WTC11 (cell line): ENCODE measurements around the gene CPNE6. TPM values are rescaled to one million over a fixed set of nuclear protein-coding genes. Genes with fewer than 3 reads are reported as not detected.
"Not testable (repeated sequence)": the region's sequence is repeated elsewhere in the genome, so short reads cannot be mapped to it uniquely, and the experiment has no call there.

ENCODE experiments used
- ATAC-seq: fragments of 200-7000 bp; cut with Tn5 transposase; 2 replicates; pipeline ENCODE4 v1.10.0; 2021; ENCODE audit warnings: mild to moderate bottlenecking, moderate library complexity
- CTCF ChIA-PET: fragments of 300-600 bp; sonication (Branson Sonifier 250); formaldehyde crosslinking; loops from one replicate; lab custom pipeline; 2021; ENCODE audit warnings: antibody characterized with exemption; lab: Charles Lee
- POLR2A ChIA-PET: fragments of 350-600 bp; sonication (Branson Sonifier 250); formaldehyde crosslinking; loops from one replicate; lab custom pipeline; 2021; ENCODE audit warnings: antibody characterized with exemption; lab: Charles Lee
- DNase-seq: peaks from one replicate; pipeline ENCODE4 v3.0.0; 2021; ENCODE audit warnings: low spot score
- H3K27ac Mint-ChIP-seq: 2 replicates; pipeline ENCODE4 v1.8.0; 2021; ENCODE audit warnings: mixed read lengths
- H3K27me3 Mint-ChIP-seq: 2 replicates; pipeline ENCODE4 v1.8.0; 2021; ENCODE audit warnings: low read depth, mild to moderate bottlenecking, moderate library complexity, mixed read lengths
- H3K36me3 Mint-ChIP-seq: 2 replicates; pipeline ENCODE4 v1.8.0; 2021; ENCODE audit warnings: mixed read lengths
- H3K4me1 Mint-ChIP-seq: 2 replicates; pipeline ENCODE4 v1.8.0; 2022; ENCODE audit warnings: mixed read lengths
- H3K4me3 Mint-ChIP-seq: 2 replicates; pipeline ENCODE4 v1.8.0; 2021; ENCODE audit warnings: mild to moderate bottlenecking, moderate library complexity, mixed read lengths
- H3K9me3 Mint-ChIP-seq: 2 replicates; pipeline ENCODE4 v1.8.0; 2021; ENCODE audit warnings: mixed read lengths
- ATF3 ChIP-seq: sonication (generic); formaldehyde crosslinking; conservative IDR thresholded peaks from 2 replicates; pipeline ENCODE4 v1.8.1; 2022; ENCODE audit warnings: mild to moderate bottlenecking, missing genetic modification reagents
- CREM ChIP-seq: sonication (generic); formaldehyde crosslinking; IDR thresholded peaks from 2 replicates; pipeline ENCODE4 v1.8.1; 2022; ENCODE audit warnings: mild to moderate bottlenecking, missing genetic modification reagents, moderate library complexity
- GABPB1 ChIP-seq: sonication (generic); formaldehyde crosslinking; IDR thresholded peaks from 2 replicates; pipeline ENCODE4 v1.8.1; 2023; ENCODE audit warnings: mild to moderate bottlenecking, missing genetic modification reagents
- HMGA2 ChIP-seq: fragments of 250-450 bp; sonication (Bioruptor Pico); IDR thresholded peaks from 2 replicates; pipeline ENCODE4 v1.4.0; 2021; ENCODE audit warnings: mild to moderate bottlenecking, moderate library complexity
- IRF1 ChIP-seq: sonication (generic); formaldehyde crosslinking; IDR thresholded peaks from 2 replicates; pipeline ENCODE4 v1.8.0; 2023; ENCODE audit warnings: missing genetic modification reagents
- JAZF1 ChIP-seq: fragments of 250-450 bp; sonication (Bioruptor Pico); IDR thresholded peaks from 2 replicates; pipeline ENCODE4 v1.9.0; 2021; ENCODE audit warnings: moderate library complexity, mild to moderate bottlenecking, inconsistent platforms
- KAT7 ChIP-seq: sonication (generic); formaldehyde crosslinking; IDR thresholded peaks from 2 replicates; pipeline ENCODE4 v1.8.1; 2023; ENCODE audit warnings: missing genetic modification reagents, mild to moderate bottlenecking, borderline replicate concordance
- MAX ChIP-seq: sonication (generic); formaldehyde crosslinking; IDR thresholded peaks from 2 replicates; pipeline ENCODE4 v1.8.0; 2022; ENCODE audit warnings: mild to moderate bottlenecking, missing genetic modification reagents
- MYBL2 ChIP-seq: sonication (generic); formaldehyde crosslinking; IDR thresholded peaks from 2 replicates; pipeline ENCODE4 v1.8.1; 2023; ENCODE audit warnings: mild to moderate bottlenecking, moderate library complexity, missing genetic modification reagents
- NFYB ChIP-seq: sonication (generic); formaldehyde crosslinking; conservative IDR thresholded peaks from 2 replicates; pipeline ENCODE4 v1.8.0; 2022; ENCODE audit warnings: low read depth, missing genetic modification reagents
- PRDM15 ChIP-seq: sonication (generic); formaldehyde crosslinking; IDR thresholded peaks from 2 replicates; pipeline ENCODE4 v1.8.0; 2022; ENCODE audit warnings: missing genetic modification reagents
- RELA ChIP-seq: sonication (generic); formaldehyde crosslinking; IDR thresholded peaks from 2 replicates; pipeline ENCODE4 v1.8.1; 2022; ENCODE audit warnings: missing genetic modification reagents, mild to moderate bottlenecking, borderline replicate concordance
- SP1 ChIP-seq: sonication (generic); formaldehyde crosslinking; conservative IDR thresholded peaks from 2 replicates; pipeline ENCODE4 v1.8.1; 2022; ENCODE audit warnings: missing genetic modification reagents
- STAT6 ChIP-seq: sonication (generic); formaldehyde crosslinking; conservative IDR thresholded peaks from 2 replicates; pipeline ENCODE4 v1.8.1; 2023; ENCODE audit warnings: mild to moderate bottlenecking, low read depth, missing genetic modification reagents, moderate library complexity
- TEAD1 ChIP-seq: sonication (generic); formaldehyde crosslinking; IDR thresholded peaks from 2 replicates; pipeline ENCODE4 v1.8.0; 2022; ENCODE audit warnings: mild to moderate bottlenecking, missing genetic modification reagents
- ZNF219 ChIP-seq: sonication (generic); formaldehyde crosslinking; IDR thresholded peaks from 2 replicates; pipeline ENCODE4 v1.8.0; 2023; ENCODE audit warnings: missing genetic modification reagents, mild to moderate bottlenecking, borderline replicate concordance
- ZNF423 ChIP-seq: fragments of 250-450 bp; sonication (Bioruptor Pico); IDR thresholded peaks from 2 replicates; pipeline ENCODE4 v2.1.2; 2022; ENCODE audit warnings: mild to moderate bottlenecking, moderate library complexity
- total RNA-seq: library from RNA; stranded (reverse); gene quantifications from 3 replicates; pipeline ENCODE4 v1.2.3, GENCODE V29; 2021

CPNE6 gene
- total RNA-seq, 1 experiment from 2014 or later, result not detected

- no peak overlapping the region for H3K4me3 Mint-ChIP-seq
- ChIA-PET CTCF (interaction anchor here (0.7 to 1.2 kb wide), 2 partner anchors 14 to 407 kb away, joined by 3 read pairs; partner anchors contain the start of gene CARMIL3), POLR2A (no interaction called here)
- no peak overlapping the region for H3K27ac Mint-ChIP-seq
- peaks cover 23% of the 10 kb centered on the region for H3K27me3 Mint-ChIP-seq
- no peaks in the 10 kb centered on the region for H3K36me3 Mint-ChIP-seq
- TF ChIP-seq ATF3, result no peak
- DNase-seq (no peak), ATAC-seq (no peak)
- peaks cover 12% of the 10 kb centered on the region for H3K4me1 Mint-ChIP-seq
- H3K9me3 Mint-ChIP-seq, result peaks cover 3% of the 10 kb centered on the region; the same call in 1 of the 2 replicates
Measured at GRCh38 chr14:24038686-24039085, 32.7 kb upstream of the CPNE6 start.

GRCh38 chr14:24040692-24041091, 30.7 kb upstream of the CPNE6 start:
- ATAC-seq (no peak), DNase-seq (no peak)
- peaks cover 9% of the 10 kb centered on the region for H3K4me1 Mint-ChIP-seq
- no peak overlapping the region for H3K27ac Mint-ChIP-seq
- H3K4me3 Mint-ChIP-seq, result no peak overlapping the region
- POLR2A ChIA-PET, result no interaction called here
- TF ChIP-seq HMGA2 (CRISPR knock-in tag), result no peak
- TF ChIP-seq STAT6 (CRISPR knock-in tag), result no peak
- TF ChIP-seq ZNF219 (CRISPR knock-in tag), result no peak
- no peak for TF ChIP-seq IRF1 (CRISPR knock-in tag)
- TF ChIP-seq TEAD1 (CRISPR knock-in tag), result no peak
- TF ChIP-seq GABPB1 (CRISPR knock-in tag), result no peak
- no peak for TF ChIP-seq MYBL2 (CRISPR knock-in tag)
- TF ChIP-seq KAT7 (CRISPR knock-in tag), result no peak
- no peak for TF ChIP-seq CREM (CRISPR knock-in tag)
- TF ChIP-seq, all 79 proteins: peak for 0
- H3K9me3 Mint-ChIP-seq, result peaks cover 3% of the 10 kb centered on the region; the same call in 1 of the 2 replicates
- no peaks in the 10 kb centered on the region for H3K36me3 Mint-ChIP-seq
- CTCF ChIA-PET, result interaction anchor here (1.4 kb wide), 1 partner anchor 52 kb away, joined by 3 read pairs; the partner anchor contains the start of gene DHRS4L2
- peaks cover 28% of the 10 kb centered on the region for H3K27me3 Mint-ChIP-seq

GRCh38 chr14:24042746-24043145, 28.6 kb upstream of the CPNE6 start:
- DNase-seq, result no peak
- CTCF ChIA-PET, result interaction anchor here (1.0 to 1.3 kb wide), 2 partner anchors 16 to 118 kb away, joined by 3 to 4 read pairs; partner anchors contain the start of gene IRF9
- Mint-ChIP-seq H3K4me3 (no peak overlapping the region), H3K27me3 (peaks cover 35% of the 10 kb centered on the region), H3K36me3 (no peaks in the 10 kb centered on the region), H3K4me1 (no peaks in the 10 kb centered on the region; the same call in 1 of the 2 replicates), H3K9me3 (peaks cover 3% of the 10 kb centered on the region; the same call in 1 of the 2 replicates), H3K27ac (no peak overlapping the region)
- TF ChIP-seq ZNF423 (CRISPR knock-in tag), result no peak
- TF ChIP-seq PRDM15 (CRISPR knock-in tag), result no peak
- TF ChIP-seq MAX, result no peak
- no peak for TF ChIP-seq RELA (CRISPR knock-in tag)
- TF ChIP-seq SP1 (CRISPR knock-in tag), result no peak
- no peak for TF ChIP-seq TEAD1 (CRISPR knock-in tag)
- TF ChIP-seq NFYB, result no peak
- TF ChIP-seq MYBL2 (CRISPR knock-in tag), result no peak
- no peak for TF ChIP-seq JAZF1 (CRISPR knock-in tag)
- POLR2A ChIA-PET, result no interaction called here
- ATAC-seq, result no peak

- peaks cover 18% of the 10 kb centered on the region for H3K4me1 Mint-ChIP-seq
- H3K27ac Mint-ChIP-seq, H3K4me3 Mint-ChIP-seq, POLR2A ChIA-PET, H3K36me3 Mint-ChIP-seq, ATAC-seq, H3K9me3 Mint-ChIP-seq, DNase-seq, CTCF ChIA-PET: not testable (repeated sequence)
- peaks cover 17% of the 10 kb centered on the region for H3K27me3 Mint-ChIP-seq
Measured at GRCh38 chr14:24049002-24049401, 22.4 kb upstream of the CPNE6 start.

GRCh38 chr14:24050753-24051152, 20.6 kb upstream of the CPNE6 start:
- H3K4me3 Mint-ChIP-seq, result peak overlapping the region; percentile 76
- not testable (repeated sequence) for H3K9me3 Mint-ChIP-seq, H3K27me3 Mint-ChIP-seq, H3K36me3 Mint-ChIP-seq, DNase-seq
- peak overlapping the region; percentile 58; the same call in 1 of the 2 replicates for H3K27ac Mint-ChIP-seq
- CTCF ChIA-PET, result interaction anchor here (1.2 to 4.3 kb wide), 7 partner anchors 15 to 247 kb away, joined by 3 to 25 read pairs (median 15); partner anchors contain the start of genes DCAF11, NRL and PCK2
- 0 out of 2 replicates have a peak, but pooled peaks have one; percentile 2 for ATAC-seq
- H3K4me1 Mint-ChIP-seq, result peaks cover 18% of the 10 kb centered on the region
- POLR2A ChIA-PET, result interaction anchor here (0.6 to 2.4 kb wide), 3 partner anchors 58 to 70 kb away, joined by 3 to 12 read pairs (median 11); partner anchors contain the start of genes DCAF11 and NRL
